H1 (cell line): ENCODE data around the gene GOSR1. TPM values are rescaled to one million over a fixed set of nuclear protein-coding genes. Genes with fewer than 3 reads are reported as not detected.

ENCODE experiments used
- CTCF ChIA-PET: fragments of 300-600 bp; sonication (Branson Sonifier 250); formaldehyde crosslinking; loops from one replicate; lab custom pipeline; 2021; ENCODE audit not compliant: partially characterized antibody; lab: Charles Lee
- POLR2A ChIA-PET: fragments of 300-600 bp; sonication (Branson Sonifier 250); formaldehyde crosslinking; loops from one replicate; lab custom pipeline; 2021; ENCODE audit warnings: inconsistent platforms; ENCODE audit not compliant: partially characterized antibody; lab: Charles Lee
- DNase-seq, 2 experiments: peaks; one replicate each; pipeline versions ENCODE4 v3.0.0 to v3.0.0-alpha.2; 2010 to 2022; ENCODE audit warnings: low spot score in 2 of 2, low read depth in 1 of 2, mixed read lengths in 1 of 2
- FAIRE-seq: peaks from 2 replicates; lab custom pipeline; 2011; peaks lifted over from hg19 to GRCh38; lab: Jason Lieb, UNC
- H2AFZ ChIP-seq: 2 replicates; pipeline ENCODE4 v1.8.1; 2012; ENCODE audit warnings: low read length, inconsistent platforms
- H2AK5ac ChIP-seq: 2 replicates; pipeline ENCODE4 v1.6.1; 2013; ENCODE audit warnings: low read depth, low read length
- H2BK120ac ChIP-seq: replicated peaks from 2 replicates; pipeline ENCODE3; 2013; ENCODE audit warnings: low read depth, low read length, inconsistent platforms
- H2BK12ac ChIP-seq: 2 replicates; pipeline ENCODE4 v1.6.1; 2013; ENCODE audit warnings: low read depth, low read length
- H2BK15ac ChIP-seq: 2 replicates; pipeline ENCODE4 v1.6.1; 2013; ENCODE audit warnings: low read length
- H2BK20ac ChIP-seq: 2 replicates; pipeline ENCODE4 v1.6.1; 2013; ENCODE audit warnings: low read length
- H2BK5ac ChIP-seq: 2 replicates; pipeline ENCODE4 v1.6.1; 2013; ENCODE audit warnings: low read depth, low read length
- H3K14ac ChIP-seq: 2 replicates; pipeline ENCODE4 v1.6.1; 2013; ENCODE audit warnings: inconsistent platforms; ENCODE audit not compliant: insufficient read length
- H3K18ac ChIP-seq: 2 replicates; pipeline ENCODE4 v1.6.1; 2013; ENCODE audit warnings: low read length; ENCODE audit errors: extremely low read depth
- H3K23ac ChIP-seq: 2 replicates; pipeline ENCODE4 v1.6.1; 2013; ENCODE audit warnings: inconsistent platforms; ENCODE audit not compliant: insufficient read length
- H3K23me2 ChIP-seq: 2 replicates; pipeline ENCODE4 v1.6.1; 2013; ENCODE audit warnings: low read depth, low read length
- H3K27ac ChIP-seq: 2 replicates; pipeline ENCODE4 v1.6.1; 2011; ENCODE audit warnings: low read depth, low read length, inconsistent platforms
- H3K27me3 ChIP-seq, 4 experiments: replicated peaks in 1 of 4; 1 replicate in 1 of 4; 2 replicates in 3 of 4; pipeline versions ENCODE4 v1.6.1 to v1.8.1; 2011 to 2013; ENCODE audit warnings: low read length in 3 of 4, mild to moderate bottlenecking in 3 of 4, inconsistent platforms in 2 of 4, mixed read lengths in 2 of 4, moderate library complexity in 1 of 4; ENCODE audit not compliant: control insufficient read depth in 3 of 4, insufficient read depth in 3 of 4; ENCODE audit errors: extremely low read depth in 1 of 4
- H3K36me3 ChIP-seq, 4 experiments: 2 replicates each; pipeline versions ENCODE4 v1.6.1 to v1.8.1; 2011 to 2013; ENCODE audit warnings: mild to moderate bottlenecking in 4 of 4, low read length in 3 of 4, moderate library complexity in 2 of 4, control low read depth in 1 of 4, inconsistent platforms in 1 of 4; ENCODE audit not compliant: insufficient read depth in 4 of 4, control insufficient read depth in 2 of 4
- H3K4ac ChIP-seq: replicated peaks from 2 replicates; pipeline ENCODE3; 2013; ENCODE audit warnings: low read length, low read depth, mixed read lengths, inconsistent platforms; ENCODE audit not compliant: insufficient read length
- H3K4me1 ChIP-seq, 4 experiments: replicated peaks in 1 of 4; 1 replicate in 1 of 4; 2 replicates in 3 of 4; pipeline versions ENCODE4 v1.6.1 to v1.8.1; 2011 to 2013; ENCODE audit warnings: low read length in 3 of 4, inconsistent platforms in 2 of 4, mixed read lengths in 1 of 4; ENCODE audit not compliant: insufficient read depth in 4 of 4, control insufficient read depth in 3 of 4
- H3K4me2 ChIP-seq, 2 experiments: 2 replicates each; pipeline versions ENCODE4 v1.6.1 to v1.8.1; 2011 to 2013; ENCODE audit warnings: low read depth in 2 of 2, low read length in 2 of 2, control low read depth in 1 of 2, inconsistent platforms in 1 of 2, mild to moderate bottlenecking in 1 of 2; ENCODE audit not compliant: insufficient read depth in 1 of 2
- H3K4me3 ChIP-seq, 4 experiments: fragments of 200-600, 300-600 bp in 1 of 4; sonication (generic), shearing (Covaris generic), sonication (Bioruptor Twin) in 1 of 4; 2 replicates each; pipeline versions ENCODE4 v1.5.1 to v1.8.1; 2011 to 2016; ENCODE audit warnings: low read length in 4 of 4, low read depth in 3 of 4, control low read depth in 2 of 4, inconsistent platforms in 2 of 4, mild to moderate bottlenecking in 2 of 4, mixed read lengths in 1 of 4, moderate library complexity in 1 of 4; ENCODE audit not compliant: insufficient read depth in 2 of 4; ENCODE audit errors: extremely low read depth in 1 of 4
- H3K56ac ChIP-seq: replicated peaks from 2 replicates; pipeline ENCODE3; 2013; ENCODE audit warnings: low read depth, mild to moderate bottlenecking, mixed read lengths, low read length, inconsistent platforms; ENCODE audit not compliant: insufficient read length
- H3K79me1 ChIP-seq: 2 replicates; pipeline ENCODE4 v1.6.1; 2013; ENCODE audit warnings: low read depth, low read length, control low read depth
- H3K79me2 ChIP-seq, 2 experiments: 2 replicates each; pipeline versions ENCODE4 v1.6.1 to v1.8.1; 2012 to 2013; ENCODE audit warnings: low read length in 2 of 2, mild to moderate bottlenecking in 2 of 2, inconsistent platforms in 1 of 2; ENCODE audit not compliant: insufficient read depth in 2 of 2, control insufficient read depth in 1 of 2
- H3K9ac ChIP-seq, 4 experiments: replicated peaks in 1 of 4; 1 replicate in 1 of 4; 2 replicates in 3 of 4; pipeline versions ENCODE4 v1.6.1 to v1.8.1; 2011 to 2013; ENCODE audit warnings: low read depth in 3 of 4, low read length in 3 of 4, control low read depth in 2 of 4, mild to moderate bottlenecking in 2 of 4, moderate library complexity in 2 of 4, inconsistent platforms in 1 of 4; ENCODE audit errors: extremely low read depth in 1 of 4
- H3K9me3 ChIP-seq, 2 experiments: 2 replicates each; pipeline versions ENCODE4 v1.6.1 to v1.8.1; 2012 to 2013; ENCODE audit warnings: mild to moderate bottlenecking in 2 of 2, moderate library complexity in 2 of 2, control low read depth in 1 of 2, inconsistent platforms in 1 of 2, low read depth in 1 of 2, low read length in 1 of 2, mixed read lengths in 1 of 2; ENCODE audit not compliant: insufficient read depth in 2 of 2
- H4K20me1 ChIP-seq, 2 experiments: replicated peaks in 1 of 2; 2 replicates each; pipeline versions ENCODE3 to v1.8.1; 2011 to 2013; ENCODE audit warnings: inconsistent platforms in 2 of 2, low read length in 2 of 2, mild to moderate bottlenecking in 1 of 2; ENCODE audit not compliant: insufficient read depth in 2 of 2, control insufficient read depth in 1 of 2
- H4K5ac ChIP-seq: 2 replicates; pipeline ENCODE4 v1.6.1; 2013; ENCODE audit warnings: low read length, low read depth, mixed read lengths, inconsistent platforms; ENCODE audit not compliant: insufficient read length
- H4K8ac ChIP-seq: 2 replicates; pipeline ENCODE4 v1.8.0; 2013; ENCODE audit warnings: mild to moderate bottlenecking, moderate library complexity, low read length, inconsistent platforms; ENCODE audit not compliant: insufficient read depth; ENCODE audit errors: extremely low read depth
- H4K91ac ChIP-seq: replicated peaks from 2 replicates; pipeline ENCODE3; 2013; ENCODE audit warnings: low read length, mixed read lengths, inconsistent platforms; ENCODE audit not compliant: insufficient read length
- ATF2 ChIP-seq: IDR thresholded peaks from 2 replicates; pipeline ENCODE4 v1.6.1; 2012; ENCODE audit warnings: low read length, inconsistent platforms
- CEBPB ChIP-seq: IDR thresholded peaks from 2 replicates; pipeline ENCODE4 v1.6.1; 2012; ENCODE audit warnings: low read depth, low read length
- CHD2 ChIP-seq: IDR thresholded peaks from 2 replicates; pipeline ENCODE4 v1.6.1; 2012; ENCODE audit warnings: low read length, improper control_type of control experiment
- JUND ChIP-seq: IDR thresholded peaks from 2 replicates; pipeline ENCODE4 v1.6.1; 2011; ENCODE audit warnings: mild to moderate bottlenecking, improper control_type of control experiment, low read length
- POLR2A ChIP-seq, 2 experiments: IDR thresholded peaks; 1 replicate in 1 of 2; 2 replicates in 1 of 2; pipeline ENCODE4 v1.6.1; 2011; ENCODE audit warnings: low read depth in 2 of 2, low read length in 2 of 2, mild to moderate bottlenecking in 2 of 2; ENCODE audit errors: control extremely low read depth in 1 of 2
- SAP30 ChIP-seq: fragments of 300-600 bp; sonication (generic); IDR thresholded peaks from 2 replicates; pipeline ENCODE4 v1.7.1; 2012; ENCODE audit warnings: low read length, moderate library complexity, mild to moderate bottlenecking, inconsistent platforms; ENCODE audit not compliant: insufficient read depth, insufficient replicate concordance
- TAF7 ChIP-seq: optimal IDR thresholded peaks from 2 replicates; pipeline ENCODE3; 2011; ENCODE audit warnings: low read depth, mild to moderate bottlenecking, inconsistent platforms, low read length, moderate library complexity, borderline replicate concordance
- TEAD4 ChIP-seq: IDR thresholded peaks from 2 replicates; pipeline ENCODE4 v1.6.1; 2012; ENCODE audit warnings: low read depth, low read length, inconsistent platforms, mixed read lengths
- WGBS, 2 experiments: shearing (Covaris generic) in 1 of 2; methylation state at CpG; one replicate each; pipeline versions ENCODE4 v1.1.6 to v1.1.7; 2013 to 2015; ENCODE audit warnings: low lambda C conversion rate in 2 of 2, mixed read lengths in 2 of 2, inconsistent platforms in 1 of 2, low coverage in 1 of 2, missing lambda C conversion rate in 1 of 2; ENCODE audit not compliant: insufficient replicate concordance in 2 of 2, insufficient coverage in 1 of 2, insufficient read length in 1 of 2; ENCODE audit errors: extremely low coverage in 1 of 2, missing lambda C conversion rate in 1 of 2; 5-methylcytosine and 5-hydroxymethylcytosine counted together
- polyA plus RNA-seq, 7 experiments: library from polyadenylated mRNA; depleted of rRNA in 3 of 7; stranded (reverse) in 5 of 7; unstranded in 2 of 7; fragments of >200 nt in 5 of 7; fragments of 200-250 nt in 2 of 7; gene quantifications; 1 replicate in 5 of 7; 2 replicates in 1 of 7; 4 replicates in 1 of 7; pipeline versions ENCODE4 v1.2.1 to v1.2.3, GENCODE V29; 2011 to 2013; ENCODE audit warnings: missing spikeins in 2 of 7, mixed read lengths in 2 of 7
- total RNA-seq: library from RNA; stranded (reverse); fragmentation: NEBNext Ultra II Directional; extraction: Animal tissue kit (Norgen Biotek cat#: 25700); gene quantifications from 2 replicates; pipeline ENCODE4 v1.2.1, GENCODE V29; 2021

GOSR1 gene
- total and polyA plus RNA-seq, 2 of the 8 experiments (the other 6 are each of a cell fraction or from before 2014, with no cell fraction given) = 9.2 to 43.3 TPM

GRCh38 chr17:30571921-30572320 lies 94.7 kb downstream of the GOSR1 start:
- no peaks in the 10 kb centered on the region for H3K23me2 ChIP-seq
- no peak overlapping the region for H4K5ac ChIP-seq
- no peaks in the 10 kb centered on the region for H3K79me1 ChIP-seq
- WGBS, 2 experiments = 91% methylated on average over 5 of the region's 7 CpGs; no CpG with 5 or more reads in 1 of the 2 experiments
- no peaks in the 10 kb centered on the region for H3K79me2 ChIP-seq
- no peak overlapping the region for H3K27ac ChIP-seq
- H3K18ac ChIP-seq = no peak overlapping the region
- H3K4me2 ChIP-seq = no peak overlapping the region
- FAIRE-seq (no peak), DNase-seq (no peak)
- no peak overlapping the region for H4K8ac ChIP-seq
- no peak for TF ChIP-seq POLR2A (IDR thresholded peaks at IDR 0.05; ENCODE audit: control extremely low read depth in 1 of 2, low read depth in 2 of 2, low read length in 2 of 2)
- no peak for TF ChIP-seq CHD2
- TF ChIP-seq CEBPB = no peak
- no peak for TF ChIP-seq SAP30
- no peak for TF ChIP-seq ATF2
- TF ChIP-seq JUND = no peak
- no peak for TF ChIP-seq TEAD4
- no peak for TF ChIP-seq TAF7
- no peak overlapping the region for H2BK15ac ChIP-seq
- H2BK20ac ChIP-seq = no peak overlapping the region
- H3K9ac ChIP-seq = no peak overlapping the region
- peaks cover 0 to 4% (median 1%) of the 10 kb centered on the region in 4 experiments; a peak in 3 of 7 replicates for H3K4me1 ChIP-seq
- H3K56ac ChIP-seq = no peak overlapping the region
- H3K23ac ChIP-seq = no peak overlapping the region
- no peaks in the 10 kb centered on the region for H3K9me3 ChIP-seq
- H3K36me3 ChIP-seq = no peaks in the 10 kb centered on the region
- POLR2A ChIA-PET = no interaction called here
- no peak overlapping the region for H2AK5ac ChIP-seq
- no peak overlapping the region for H3K4me3 ChIP-seq
- no peak overlapping the region for H2AFZ ChIP-seq
- no peak overlapping the region for H3K14ac ChIP-seq
- no peak overlapping the region for H4K91ac ChIP-seq
- no peaks in the 10 kb centered on the region for H4K20me1 ChIP-seq
- CTCF ChIA-PET = interaction anchor here (1.0 kb wide), 2 partner anchors 16 kb away, joined by 3 read pairs; no protein-coding TSS in a partner anchor
- no peak overlapping the region for H2BK5ac ChIP-seq
- no peak overlapping the region for H3K4ac ChIP-seq
- no peak overlapping the region for H2BK120ac ChIP-seq
- H2BK12ac ChIP-seq = no peak overlapping the region
- H3K27me3 ChIP-seq = no peaks in the 10 kb centered on the region
